ENCODE data around the gene ZNF611.
A peak's percentile ranks its signal among the peaks of the same experiment; 100 is the strongest.

- TF ChIP-seq EP300 (IDR thresholded peaks at IDR 0.05; ENCODE audit: borderline replicate concordance) (peak; percentile 29; the same call in 1 of the 2 replicates), MAX (IDR thresholded peaks at IDR 0.05) (no peak; the same call in none of the 2 replicates), YY1 (IDR thresholded peaks at IDR 0.05; ENCODE audit: low read depth) (no peak), CEBPB (IDR thresholded peaks at IDR 0.05) (no peak), REST (IDR thresholded peaks at IDR 0.05; ENCODE audit: low read depth) (no peak), TCF12 (IDR thresholded peaks at IDR 0.05; ENCODE audit: low read depth) (0 out of 2 replicates have a peak, but pooled peaks have one; percentile 30), RAD21 (IDR thresholded peaks at IDR 0.05; ENCODE audit: low read depth) (no peak), TAF1 (IDR thresholded peaks at IDR 0.05; ENCODE audit: low read depth) (peak; percentile 51; the same call in 1 of the 2 replicates), EGR1 (IDR thresholded peaks at IDR 0.05) (no peak), ZBTB7A (IDR thresholded peaks at IDR 0.05; ENCODE audit: low read depth) (no peak), CREB1 (IDR thresholded peaks at IDR 0.05; ENCODE audit: low read depth) (no peak), USF1 (IDR thresholded peaks at IDR 0.05) (no peak), NFIC (IDR thresholded peaks at IDR 0.05) (no peak)
These were observed 44.3 kb downstream of the ZNF611 start for GRCh38 chr19:52690369-52691214.

Data from Ishikawa (cell line).